ENCODE data around the gene PPFIA3.

DNA sequence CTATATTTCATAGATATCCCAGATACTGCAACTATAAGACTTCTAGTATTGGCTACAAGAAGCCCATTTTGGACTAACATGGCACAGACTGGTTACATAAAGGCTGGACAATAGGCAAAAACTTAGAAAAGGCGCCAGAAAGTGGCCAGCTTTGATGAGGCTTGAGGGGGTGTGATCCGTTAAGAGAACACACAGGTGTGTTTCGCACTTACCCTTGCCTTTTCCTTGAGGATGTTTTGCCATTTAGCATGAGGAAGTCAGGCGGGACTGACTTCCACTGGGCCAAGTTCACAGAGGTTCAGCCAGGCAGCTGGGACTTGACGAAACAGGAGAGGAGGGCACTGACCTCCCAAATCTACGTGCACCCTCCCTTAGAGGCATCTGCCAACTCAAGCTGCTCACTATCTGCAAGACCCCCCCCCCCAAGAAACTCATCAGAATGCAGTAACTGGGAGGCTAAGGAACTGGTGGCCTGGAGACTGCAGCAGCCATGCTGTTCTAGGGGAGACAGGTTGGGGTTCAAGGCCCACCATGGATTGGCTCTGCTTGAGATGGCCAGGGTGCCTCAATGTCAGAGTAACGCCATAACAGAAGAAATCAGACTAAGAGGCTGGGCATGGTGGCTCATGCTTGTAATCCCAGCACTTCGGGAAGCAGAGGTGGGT lies 9.6 kb upstream of the PPFIA3 start:
- TF ChIP-seq TAF1 (conservative IDR thresholded peaks at IDR 0.05), result no peak
- TF ChIP-seq GABPA (IDR thresholded peaks at IDR 0.05 in 1 of 2, conservative IDR thresholded peaks at IDR 0.05 in 1 of 2), result no peak
- TF ChIP-seq, protein P1, sequence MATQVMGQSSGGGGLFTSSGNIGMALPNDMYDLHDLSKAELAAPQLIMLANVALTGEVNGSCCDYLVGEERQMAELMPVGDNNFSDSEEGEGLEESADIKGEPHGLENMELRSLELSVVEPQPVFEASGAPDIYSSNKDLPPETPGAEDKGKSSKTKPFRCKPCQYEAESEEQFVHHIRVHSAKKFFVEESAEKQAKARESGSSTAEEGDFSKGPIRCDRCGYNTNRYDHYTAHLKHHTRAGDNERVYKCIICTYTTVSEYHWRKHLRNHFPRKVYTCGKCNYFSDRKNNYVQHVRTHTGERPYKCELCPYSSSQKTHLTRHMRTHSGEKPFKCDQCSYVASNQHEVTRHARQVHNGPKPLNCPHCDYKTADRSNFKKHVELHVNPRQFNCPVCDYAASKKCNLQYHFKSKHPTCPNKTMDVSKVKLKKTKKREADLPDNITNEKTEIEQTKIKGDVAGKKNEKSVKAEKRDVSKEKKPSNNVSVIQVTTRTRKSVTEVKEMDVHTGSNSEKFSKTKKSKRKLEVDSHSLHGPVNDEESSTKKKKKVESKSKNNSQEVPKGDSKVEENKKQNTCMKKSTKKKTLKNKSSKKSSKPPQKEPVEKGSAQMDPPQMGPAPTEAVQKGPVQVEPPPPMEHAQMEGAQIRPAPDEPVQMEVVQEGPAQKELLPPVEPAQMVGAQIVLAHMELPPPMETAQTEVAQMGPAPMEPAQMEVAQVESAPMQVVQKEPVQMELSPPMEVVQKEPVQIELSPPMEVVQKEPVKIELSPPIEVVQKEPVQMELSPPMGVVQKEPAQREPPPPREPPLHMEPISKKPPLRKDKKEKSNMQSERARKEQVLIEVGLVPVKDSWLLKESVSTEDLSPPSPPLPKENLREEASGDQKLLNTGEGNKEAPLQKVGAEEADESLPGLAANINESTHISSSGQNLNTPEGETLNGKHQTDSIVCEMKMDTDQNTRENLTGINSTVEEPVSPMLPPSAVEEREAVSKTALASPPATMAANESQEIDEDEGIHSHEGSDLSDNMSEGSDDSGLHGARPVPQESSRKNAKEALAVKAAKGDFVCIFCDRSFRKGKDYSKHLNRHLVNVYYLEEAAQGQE (IDR thresholded peaks at IDR 0.05), result no peak
- TF ChIP-seq, protein P2, sequence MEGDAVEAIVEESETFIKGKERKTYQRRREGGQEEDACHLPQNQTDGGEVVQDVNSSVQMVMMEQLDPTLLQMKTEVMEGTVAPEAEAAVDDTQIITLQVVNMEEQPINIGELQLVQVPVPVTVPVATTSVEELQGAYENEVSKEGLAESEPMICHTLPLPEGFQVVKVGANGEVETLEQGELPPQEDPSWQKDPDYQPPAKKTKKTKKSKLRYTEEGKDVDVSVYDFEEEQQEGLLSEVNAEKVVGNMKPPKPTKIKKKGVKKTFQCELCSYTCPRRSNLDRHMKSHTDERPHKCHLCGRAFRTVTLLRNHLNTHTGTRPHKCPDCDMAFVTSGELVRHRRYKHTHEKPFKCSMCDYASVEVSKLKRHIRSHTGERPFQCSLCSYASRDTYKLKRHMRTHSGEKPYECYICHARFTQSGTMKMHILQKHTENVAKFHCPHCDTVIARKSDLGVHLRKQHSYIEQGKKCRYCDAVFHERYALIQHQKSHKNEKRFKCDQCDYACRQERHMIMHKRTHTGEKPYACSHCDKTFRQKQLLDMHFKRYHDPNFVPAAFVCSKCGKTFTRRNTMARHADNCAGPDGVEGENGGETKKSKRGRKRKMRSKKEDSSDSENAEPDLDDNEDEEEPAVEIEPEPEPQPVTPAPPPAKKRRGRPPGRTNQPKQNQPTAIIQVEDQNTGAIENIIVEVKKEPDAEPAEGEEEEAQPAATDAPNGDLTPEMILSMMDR (IDR thresholded peaks at IDR 0.05; ENCODE audit: low read depth, low read length, missing input control), result no peak
- TF ChIP-seq FOXA1 (IDR thresholded peaks at IDR 0.05), result no peak
- TF ChIP-seq SP1 (IDR thresholded peaks at IDR 0.05), result no peak

Measured in liver (tissue), 3 donors.